Gastrocnemius medialis (tissue), 4 donors: ENCODE measurements around the gene LNPEP.

Experiments
- POLR2A ChIP-seq, 2 donors: fragments of 450-650 bp; IDR thresholded peaks; one replicate each; pipeline ENCODE4 v1.6.1; 2017; ENCODE audit warnings: antibody characterized with exemption in 2 of 2, mild to moderate bottlenecking in 2 of 2, moderate library complexity in 2 of 2
- TF ChIP-seq, protein P1 (sequence below), 5 experiments: fragments of 450-650 bp in 3 of 5; fragments of 200-600 bp in 2 of 5; sonication (generic) in 2 of 5; IDR thresholded peaks in 4 of 5; conservative IDR thresholded peaks in 1 of 5; 1 replicate in 4 of 5; 2 replicates in 1 of 5; pipeline ENCODE4 v1.5.1; 2016 to 2019; ENCODE audit warnings: antibody characterized with exemption in 5 of 5, mild to moderate bottlenecking in 3 of 5, moderate library complexity in 3 of 5

DNA sequence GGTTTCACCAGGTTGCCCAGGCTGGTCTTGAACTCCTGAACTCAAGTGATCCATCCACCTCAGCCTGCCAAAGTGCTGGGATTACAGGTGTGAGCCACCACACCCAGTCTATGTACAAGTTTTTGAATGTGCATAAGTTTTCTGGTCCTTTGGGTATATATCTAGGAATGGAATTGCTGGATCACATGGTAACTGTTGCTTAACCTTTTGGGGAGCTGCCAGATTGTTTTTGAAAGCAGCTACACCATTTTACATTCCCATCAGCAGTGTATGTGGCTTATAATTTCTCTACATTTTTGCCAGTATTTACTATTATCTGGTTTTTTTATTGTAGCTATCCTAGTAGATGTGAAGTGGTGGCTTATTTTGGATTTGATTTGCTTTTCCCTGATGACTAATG lies 8.9 kb upstream of the LNPEP start:
- no peak for TF ChIP-seq POLR2A (IDR thresholded peaks at IDR 0.05)
- TF ChIP-seq, protein P1, sequence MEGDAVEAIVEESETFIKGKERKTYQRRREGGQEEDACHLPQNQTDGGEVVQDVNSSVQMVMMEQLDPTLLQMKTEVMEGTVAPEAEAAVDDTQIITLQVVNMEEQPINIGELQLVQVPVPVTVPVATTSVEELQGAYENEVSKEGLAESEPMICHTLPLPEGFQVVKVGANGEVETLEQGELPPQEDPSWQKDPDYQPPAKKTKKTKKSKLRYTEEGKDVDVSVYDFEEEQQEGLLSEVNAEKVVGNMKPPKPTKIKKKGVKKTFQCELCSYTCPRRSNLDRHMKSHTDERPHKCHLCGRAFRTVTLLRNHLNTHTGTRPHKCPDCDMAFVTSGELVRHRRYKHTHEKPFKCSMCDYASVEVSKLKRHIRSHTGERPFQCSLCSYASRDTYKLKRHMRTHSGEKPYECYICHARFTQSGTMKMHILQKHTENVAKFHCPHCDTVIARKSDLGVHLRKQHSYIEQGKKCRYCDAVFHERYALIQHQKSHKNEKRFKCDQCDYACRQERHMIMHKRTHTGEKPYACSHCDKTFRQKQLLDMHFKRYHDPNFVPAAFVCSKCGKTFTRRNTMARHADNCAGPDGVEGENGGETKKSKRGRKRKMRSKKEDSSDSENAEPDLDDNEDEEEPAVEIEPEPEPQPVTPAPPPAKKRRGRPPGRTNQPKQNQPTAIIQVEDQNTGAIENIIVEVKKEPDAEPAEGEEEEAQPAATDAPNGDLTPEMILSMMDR (IDR thresholded peaks at IDR 0.05 in 4 of 5, conservative IDR thresholded peaks at IDR 0.05 in 1 of 5): no peak
